SU-DHL-6 (cell line): ENCODE results near the gene CGREF1.
A peak's percentile ranks its signal among the peaks of the same experiment; 100 is the strongest.

Experiments used
- H2AFZ ChIP-seq: fragments of 200-600 bp; sonication (generic); 2 replicates; pipeline ENCODE4 v1.6.1; 2014; ENCODE audit warnings: low read depth, mild to moderate bottlenecking, moderate library complexity, mixed read lengths, antibody characterized with exemption, low read length; ENCODE audit not compliant: severe bottlenecking
- H3F3A ChIP-seq: fragments of 200-600 bp; shearing (Covaris generic); 2 replicates; pipeline ENCODE4 v1.6.0; 2016; ENCODE audit warnings: antibody characterized with exemption, mild to moderate bottlenecking; ENCODE audit not compliant: insufficient read depth
- H3K27ac ChIP-seq: fragments of 200-600 bp; sonication (generic); 2 replicates; pipeline ENCODE4 v1.5.1; 2016; ENCODE audit warnings: low read depth, mild to moderate bottlenecking, low read length, moderate library complexity, mixed read lengths
- H3K27me3 ChIP-seq: fragments of 200-600 bp; sonication (generic), shearing (Covaris generic); 2 replicates; pipeline ENCODE4 v1.6.0; 2014; ENCODE audit warnings: mild to moderate bottlenecking, low read length
- H3K36me3 ChIP-seq: fragments of 200-600 bp; sonication (generic); 2 replicates; pipeline ENCODE4 v1.6.1; 2014; ENCODE audit warnings: mild to moderate bottlenecking, low read length, mixed read lengths
- H3K4me2 ChIP-seq: fragments of 300-600, 200-600 bp; shearing (Covaris generic), sonication (generic); 2 replicates; pipeline ENCODE4 v1.6.0; 2014; ENCODE audit warnings: low read length, low read depth, mild to moderate bottlenecking; ENCODE audit not compliant: poor library complexity, severe bottlenecking
- H3K4me3 ChIP-seq: fragments of 200-600 bp; sonication (generic); 2 replicates; pipeline ENCODE4 v1.5.1; 2014; ENCODE audit warnings: antibody characterized with exemption, low read length, mild to moderate bottlenecking, mixed read lengths; ENCODE audit not compliant: insufficient read depth, poor library complexity, severe bottlenecking
- H3K79me2 ChIP-seq: fragments of 200-600 bp; sonication (generic); 2 replicates; pipeline ENCODE4 v1.6.1; 2014; ENCODE audit warnings: mild to moderate bottlenecking, low read length, moderate library complexity; ENCODE audit not compliant: insufficient read depth
- H3K9ac ChIP-seq: fragments of 200-600 bp; sonication (generic); 2 replicates; pipeline ENCODE4 v1.7.0; 2014; ENCODE audit warnings: mild to moderate bottlenecking, low read length
- H3K9me2 ChIP-seq: fragments of 200-600 bp; sonication (generic); replicated peaks from 2 replicates; pipeline ENCODE4 v1.6.1; 2014; ENCODE audit warnings: low read length; ENCODE audit not compliant: insufficient read depth
- H3K9me3 ChIP-seq: fragments of 200-600 bp; sonication (generic); 2 replicates; pipeline ENCODE4 v1.6.1; 2014; ENCODE audit warnings: low read length, mixed read lengths; ENCODE audit not compliant: insufficient read depth
- H4K20me1 ChIP-seq: fragments of 200-600 bp; sonication (generic); 2 replicates; pipeline ENCODE4 v1.6.1; 2014; ENCODE audit warnings: low read depth, mild to moderate bottlenecking, antibody characterized with exemption, low read length, moderate library complexity, mixed read lengths
- EZH2phosphoT487 ChIP-seq: fragments of 200-600 bp; sonication (generic), shearing (Covaris generic); conservative IDR thresholded peaks from 2 replicates; pipeline ENCODE4 v1.6.1; 2018; ENCODE audit warnings: mild to moderate bottlenecking, antibody characterized with exemption, low read length, moderate library complexity, mixed read lengths
- TF ChIP-seq, protein P1 (sequence below): fragments of 200-600 bp; sonication (generic); IDR thresholded peaks from one replicate; pipeline ENCODE4 v1.5.1; 2017; ENCODE audit warnings: antibody characterized with exemption, mild to moderate bottlenecking, low read length, moderate library complexity; ENCODE audit not compliant: insufficient read depth, poor library complexity, severe bottlenecking

CGREF1 gene

GRCh38 chr2:27133195-27133875 lies 14.4 kb upstream of the CGREF1 start:
- peak overlapping the region; percentile 95 for H3K4me3 ChIP-seq
- H3K27me3 ChIP-seq: no peaks in the 10 kb centered on the region
- H3K9me3 ChIP-seq: no peaks in the 10 kb centered on the region
- no peaks in the 10 kb centered on the region for H3K36me3 ChIP-seq
- H3K27ac ChIP-seq: peak overlapping the region; percentile 51; the same call in 1 of the 2 replicates
- no peak overlapping the region for H2AFZ ChIP-seq
- H3K9me2 ChIP-seq: no peaks in the 10 kb centered on the region
- TF ChIP-seq EZH2phosphoT487: no peak
- TF ChIP-seq, protein P1, sequence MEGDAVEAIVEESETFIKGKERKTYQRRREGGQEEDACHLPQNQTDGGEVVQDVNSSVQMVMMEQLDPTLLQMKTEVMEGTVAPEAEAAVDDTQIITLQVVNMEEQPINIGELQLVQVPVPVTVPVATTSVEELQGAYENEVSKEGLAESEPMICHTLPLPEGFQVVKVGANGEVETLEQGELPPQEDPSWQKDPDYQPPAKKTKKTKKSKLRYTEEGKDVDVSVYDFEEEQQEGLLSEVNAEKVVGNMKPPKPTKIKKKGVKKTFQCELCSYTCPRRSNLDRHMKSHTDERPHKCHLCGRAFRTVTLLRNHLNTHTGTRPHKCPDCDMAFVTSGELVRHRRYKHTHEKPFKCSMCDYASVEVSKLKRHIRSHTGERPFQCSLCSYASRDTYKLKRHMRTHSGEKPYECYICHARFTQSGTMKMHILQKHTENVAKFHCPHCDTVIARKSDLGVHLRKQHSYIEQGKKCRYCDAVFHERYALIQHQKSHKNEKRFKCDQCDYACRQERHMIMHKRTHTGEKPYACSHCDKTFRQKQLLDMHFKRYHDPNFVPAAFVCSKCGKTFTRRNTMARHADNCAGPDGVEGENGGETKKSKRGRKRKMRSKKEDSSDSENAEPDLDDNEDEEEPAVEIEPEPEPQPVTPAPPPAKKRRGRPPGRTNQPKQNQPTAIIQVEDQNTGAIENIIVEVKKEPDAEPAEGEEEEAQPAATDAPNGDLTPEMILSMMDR: no peak
- H3K79me2 ChIP-seq: peaks cover 13% of the 10 kb centered on the region; the same call in 1 of the 2 replicates
- peak overlapping the region; percentile 65 for H3K4me2 ChIP-seq
- no peaks in the 10 kb centered on the region for H4K20me1 ChIP-seq
- H3F3A ChIP-seq: peaks cover 7% of the 10 kb centered on the region; the same call in 1 of the 2 replicates
- peak overlapping the region; percentile 95 for H3K9ac ChIP-seq

DNA sequence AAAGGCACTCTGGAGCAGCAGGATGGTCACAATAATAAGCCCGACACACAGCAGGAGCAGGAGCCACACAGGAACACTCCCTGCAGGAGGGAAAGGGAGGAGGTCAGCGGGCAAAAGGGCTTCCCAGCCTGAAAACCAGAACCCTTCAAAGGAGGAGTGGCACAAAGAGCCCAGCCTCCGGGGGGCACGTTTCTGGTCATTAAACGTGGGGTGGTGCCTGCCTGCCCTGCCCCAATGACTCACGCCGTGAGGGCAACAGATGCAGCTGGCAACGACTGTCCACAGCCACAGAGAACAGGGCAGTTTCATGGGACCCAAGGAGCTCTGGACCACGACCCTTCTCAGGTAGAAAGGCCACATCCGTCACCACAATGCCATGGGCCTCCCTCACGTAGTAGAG lies 12.5 kb upstream of the CGREF1 start:
- H4K20me1 ChIP-seq: no peaks in the 10 kb centered on the region
- peaks cover 7% of the 10 kb centered on the region; the same call in 1 of the 2 replicates for H3F3A ChIP-seq
- no peak overlapping the region for H3K4me2 ChIP-seq
- no peaks in the 10 kb centered on the region for H3K36me3 ChIP-seq
- H3K4me3 ChIP-seq: no peak overlapping the region
- no peak overlapping the region for H3K9ac ChIP-seq
- TF ChIP-seq EZH2phosphoT487: no peak
- TF ChIP-seq, protein P1: no peak
- H3K9me2 ChIP-seq: no peaks in the 10 kb centered on the region
- no peak overlapping the region for H2AFZ ChIP-seq
- no peak overlapping the region for H3K27ac ChIP-seq
- peaks cover 13% of the 10 kb centered on the region; the same call in 1 of the 2 replicates for H3K79me2 ChIP-seq
- no peaks in the 10 kb centered on the region for H3K9me3 ChIP-seq
- no peaks in the 10 kb centered on the region for H3K27me3 ChIP-seq

GRCh38 chr2:27130396-27130795 lies 11.5 kb upstream of the CGREF1 start:
- Histone ChIP-seq H3K9me3 (no peaks in the 10 kb centered on the region), H3F3A (peaks cover 7% of the 10 kb centered on the region; the same call in 1 of the 2 replicates), H3K4me2 (no peak overlapping the region), H3K27me3 (no peaks in the 10 kb centered on the region), H3K27ac (no peak overlapping the region), H3K79me2 (peaks cover 13% of the 10 kb centered on the region; the same call in 1 of the 2 replicates), H3K36me3 (no peaks in the 10 kb centered on the region), H3K9me2 (no peaks in the 10 kb centered on the region), H2AFZ (no peak overlapping the region), H4K20me1 (no peaks in the 10 kb centered on the region), H3K4me3 (no peak overlapping the region), H3K9ac (no peak overlapping the region)
- no peak for TF ChIP-seq EZH2phosphoT487
- TF ChIP-seq, protein P1: no peak
